SK-N-SH (cell line): ENCODE results near the gene BRD1. TPM values are rescaled to one million over a fixed set of nuclear protein-coding genes. Genes with fewer than 3 reads are reported as not detected.
A peak's percentile ranks its signal among the peaks of the same experiment; 100 is the strongest.
"Not testable (repeated sequence)": the region's sequence is repeated elsewhere in the genome, so short reads cannot be mapped to it uniquely, and the experiment has no call there.

Experiments
- CTCF ChIA-PET: fragments of 300-600, 350-600 bp; formaldehyde crosslinking; extraction: SDS; loops from one replicate; lab custom pipeline; 2021; lab: Yijun Ruan, JAX
- POLR2A ChIA-PET: fragments of 350-600 bp; sonication (Branson Sonifier 250); formaldehyde crosslinking; extraction: SDS; loops from one replicate; lab custom pipeline; 2020; ENCODE audit warnings: antibody characterized with exemption, inconsistent platforms; lab: Yijun Ruan, JAX
- DNase-seq: peaks from one replicate; pipeline ENCODE4 v3.0.0; 2012
- H2AFZ ChIP-seq: fragments of 200-600 bp; sonication (generic); 2 replicates; pipeline ENCODE4 v1.8.1; 2016; ENCODE audit warnings: antibody characterized with exemption, mild to moderate bottlenecking, low read depth
- H3F3A ChIP-seq: fragments of 200-600 bp; sonication (generic); replicated peaks from 2 replicates; pipeline ENCODE3; 2016; ENCODE audit warnings: antibody characterized with exemption, mild to moderate bottlenecking; ENCODE audit not compliant: insufficient read depth
- H3K27ac ChIP-seq, 2 experiments: fragments of 200-500 bp in 1 of 2; fragments of 200-600 bp in 1 of 2; sonication (Bioruptor generic) in 1 of 2; sonication (generic), shearing (Covaris generic) in 1 of 2; 2 replicates each; pipeline versions ENCODE4 v1.5.1 to v1.6.1; 2014 to 2016; ENCODE audit warnings: low read depth in 2 of 2, inconsistent platforms in 1 of 2, low read length in 1 of 2, mild to moderate bottlenecking in 1 of 2, mixed read lengths in 1 of 2
- H3K27me3 ChIP-seq: fragments of 200-600 bp; sonication (generic), shearing (Covaris generic); 2 replicates; pipeline ENCODE4 v1.6.1; 2016; ENCODE audit warnings: mixed run types; ENCODE audit not compliant: insufficient read depth
- H3K36me3 ChIP-seq, 2 experiments: fragments of 200-500 bp in 1 of 2; fragments of 200-600 bp in 1 of 2; sonication (Bioruptor generic) in 1 of 2; sonication (generic) in 1 of 2; replicated peaks in 1 of 2; 2 replicates each; pipeline versions ENCODE3 to v1.5.1; 2014 to 2016; ENCODE audit warnings: low read length in 1 of 2, mild to moderate bottlenecking in 1 of 2; ENCODE audit not compliant: insufficient read depth in 2 of 2, control insufficient read depth in 1 of 2
- H3K4me1 ChIP-seq, 2 experiments: fragments of 200-500 bp in 1 of 2; fragments of 200-600 bp in 1 of 2; sonication (Bioruptor generic) in 1 of 2; sonication (generic), shearing (Covaris generic) in 1 of 2; 2 replicates each; pipeline versions ENCODE4 v1.5.1 to v1.6.1; 2014 to 2016; ENCODE audit warnings: low read depth in 1 of 2, low read length in 1 of 2, mixed run types in 1 of 2; ENCODE audit not compliant: insufficient read depth in 2 of 2, control insufficient read depth in 1 of 2
- H3K4me2 ChIP-seq: fragments of 200-600 bp; sonication (generic), shearing (Covaris generic); 2 replicates; pipeline ENCODE4 v1.6.1; 2017; ENCODE audit warnings: mixed run types
- H3K4me3 ChIP-seq, 2 experiments: fragments of 200-500 bp in 1 of 2; fragments of 200-600 bp in 1 of 2; sonication (Bioruptor generic) in 1 of 2; sonication (generic), shearing (Covaris generic) in 1 of 2; 2 replicates each; pipeline versions ENCODE4 v1.5.1 to v1.8.1; 2014 to 2016; ENCODE audit warnings: low read depth in 2 of 2, inconsistent platforms in 1 of 2, low read length in 1 of 2, mild to moderate bottlenecking in 1 of 2, mixed read lengths in 1 of 2, moderate library complexity in 1 of 2
- H3K79me2 ChIP-seq: fragments of 200-600 bp; sonication (generic); 2 replicates; pipeline ENCODE4 v1.8.1; 2017; ENCODE audit warnings: mild to moderate bottlenecking; ENCODE audit not compliant: insufficient read depth
- H3K9ac ChIP-seq: fragments of 200-600 bp; sonication (generic); 2 replicates; pipeline ENCODE4 v1.6.1; 2017; ENCODE audit warnings: mixed run types
- H3K9me2 ChIP-seq: fragments of 200-600 bp; sonication (generic); 2 replicates; pipeline ENCODE4 v1.6.1; 2017; ENCODE audit warnings: mixed run types
- H3K9me3 ChIP-seq: fragments of 200-600 bp; sonication (generic); 2 replicates; pipeline ENCODE4 v1.6.1; 2017; ENCODE audit warnings: mixed run types, mild to moderate bottlenecking, moderate library complexity
- H4K20me1 ChIP-seq: fragments of 200-600 bp; sonication (generic); 2 replicates; pipeline ENCODE4 v1.6.1; 2017; ENCODE audit warnings: mild to moderate bottlenecking, mixed run types; ENCODE audit not compliant: insufficient read depth
- CHD2 ChIP-seq: fragments of 150-350 bp; IDR thresholded peaks from 2 replicates; pipeline ENCODE4 v1.6.1; 2018; ENCODE audit warnings: low read length; ENCODE audit not compliant: partially characterized antibody
- ELF1 ChIP-seq: IDR thresholded peaks from 2 replicates; pipeline ENCODE4 v1.4.0; 2012
- EZH2phosphoT487 ChIP-seq: fragments of 200-600 bp; sonication (generic); IDR thresholded peaks from 2 replicates; pipeline ENCODE4 v1.6.1; 2017; ENCODE audit warnings: low read depth, mixed run types, mild to moderate bottlenecking, antibody characterized with exemption, moderate library complexity, borderline replicate concordance
- FOSL2 ChIP-seq: IDR thresholded peaks from 2 replicates; pipeline ENCODE4 v1.4.0; 2012; ENCODE audit warnings: low read depth, mild to moderate bottlenecking, moderate library complexity, borderline replicate concordance
- FOXJ3 ChIP-seq: sonication (generic); formaldehyde crosslinking; IDR thresholded peaks from 2 replicates; pipeline ENCODE4 v1.5.1; 2020; ENCODE audit warnings: mild to moderate bottlenecking, missing genetic modification reagents
- FOXM1 ChIP-seq: IDR thresholded peaks from 2 replicates; pipeline ENCODE4 v1.4.0; 2012; ENCODE audit warnings: low read depth, mild to moderate bottlenecking
- GATA2 ChIP-seq: sonication (generic); formaldehyde crosslinking; IDR thresholded peaks from 2 replicates; pipeline ENCODE4 v1.5.0; 2020; ENCODE audit warnings: mild to moderate bottlenecking, missing genetic modification reagents
- JUND ChIP-seq: IDR thresholded peaks from 2 replicates; pipeline ENCODE4 v1.4.0; 2012
- MAX ChIP-seq: IDR thresholded peaks from 2 replicates; pipeline ENCODE4 v1.4.0; 2012; ENCODE audit warnings: low read depth
- MXI1 ChIP-seq: IDR thresholded peaks from 2 replicates; pipeline ENCODE4 v1.6.1; 2012; ENCODE audit warnings: mild to moderate bottlenecking, low read depth, low read length, improper control_type of control experiment
- NFIC ChIP-seq: IDR thresholded peaks from 2 replicates; pipeline ENCODE4 v1.4.0; 2012; ENCODE audit warnings: borderline replicate concordance
- NRF1 ChIP-seq: IDR thresholded peaks from 2 replicates; pipeline ENCODE4 v1.6.1; 2012; ENCODE audit warnings: low read depth, mild to moderate bottlenecking, low read length
- POLR2AphosphoS5 ChIP-seq: IDR thresholded peaks from 2 replicates; pipeline ENCODE4 v1.6.1; 2012; ENCODE audit warnings: low read depth, low read length
- RCOR1 ChIP-seq: fragments of 150-350 bp; IDR thresholded peaks from 2 replicates; pipeline ENCODE4 v1.6.1; 2017; ENCODE audit warnings: antibody characterized with exemption, low read length
- RFX5 ChIP-seq: IDR thresholded peaks from 2 replicates; pipeline ENCODE4 v1.6.1; 2012; ENCODE audit warnings: mild to moderate bottlenecking, improper control_type of control experiment, low read length
- SIN3A ChIP-seq: IDR thresholded peaks from 2 replicates; pipeline ENCODE4 v1.6.1; 2012; ENCODE audit warnings: low read depth, mild to moderate bottlenecking, low read length, moderate library complexity, borderline replicate concordance
- SMC3 ChIP-seq: IDR thresholded peaks from 2 replicates; pipeline ENCODE4 v1.6.1; 2012; ENCODE audit warnings: low read depth, low read length, improper control_type of control experiment
- TAF1 ChIP-seq: IDR thresholded peaks from 2 replicates; pipeline ENCODE4 v1.6.1; 2012; ENCODE audit warnings: low read depth, mild to moderate bottlenecking, low read length, moderate library complexity, borderline replicate concordance
- TCF12 ChIP-seq: IDR thresholded peaks from 2 replicates; pipeline ENCODE4 v1.4.0; 2012
- TEAD4 ChIP-seq: IDR thresholded peaks from 2 replicates; pipeline ENCODE4 v1.4.0; 2012; ENCODE audit warnings: mild to moderate bottlenecking, borderline replicate concordance; ENCODE audit not compliant: insufficient read depth
- USF2 ChIP-seq: fragments of 150-350 bp; IDR thresholded peaks from 2 replicates; pipeline ENCODE4 v1.6.1; 2017; ENCODE audit warnings: antibody characterized with exemption, low read length, low read depth, borderline replicate concordance
- YY1 ChIP-seq: IDR thresholded peaks from 2 replicates; pipeline ENCODE4 v1.4.0; 2012; ENCODE audit warnings: low read depth, mild to moderate bottlenecking
- WGBS: methylation state at CpG from one replicate; pipeline ENCODE4 v1.1.6; 2017; ENCODE audit warnings: low lambda C conversion rate; 5-methylcytosine and 5-hydroxymethylcytosine counted together
- polyA plus RNA-seq, 3 experiments: library from polyadenylated mRNA; depleted of rRNA; stranded (reverse); fragments of >200 nt; gene quantifications; 2 replicates each; pipeline ENCODE4 v1.2.3, GENCODE V29; 2012
- TF ChIP-seq, protein P1 (sequence below): IDR thresholded peaks from 2 replicates; pipeline ENCODE4; 2012

BRD1 gene
- polyA plus RNA-seq, 1 of the 3 experiments (the other 2 are of a cell fraction), result 10.3 TPM

- Histone ChIP-seq H3K27me3 (no peaks in the 10 kb centered on the region), H3K79me2 (no peaks in the 10 kb centered on the region), H3K9me2 (no peaks in the 10 kb centered on the region), H3K9me3 (peaks cover 7% of the 10 kb centered on the region; the same call in 1 of the 2 replicates), H4K20me1 (no peaks in the 10 kb centered on the region), H3F3A (no peaks in the 10 kb centered on the region), H3K4me1 (peaks cover 0 to 2% of the 10 kb centered on the region in 2 experiments; a peak in 1 of 4 replicates), H3K27ac (no peak overlapping the region), H3K36me3 (no peaks in the 10 kb centered on the region), H2AFZ (no peak overlapping the region), H3K4me3 (no peak overlapping the region), H3K9ac (no peak overlapping the region), H3K4me2 (no peak overlapping the region)
- DNase-seq, result peak; percentile 25
- WGBS, result 61% methylated on average over 4 of the region's 13 CpGs
- ChIA-PET CTCF (interaction anchor here (1.1 kb wide), 1 partner anchor 11 kb away, joined by 3 read pairs; no protein-coding TSS in a partner anchor), POLR2A (no interaction called here)
- TF ChIP-seq, protein P1, sequence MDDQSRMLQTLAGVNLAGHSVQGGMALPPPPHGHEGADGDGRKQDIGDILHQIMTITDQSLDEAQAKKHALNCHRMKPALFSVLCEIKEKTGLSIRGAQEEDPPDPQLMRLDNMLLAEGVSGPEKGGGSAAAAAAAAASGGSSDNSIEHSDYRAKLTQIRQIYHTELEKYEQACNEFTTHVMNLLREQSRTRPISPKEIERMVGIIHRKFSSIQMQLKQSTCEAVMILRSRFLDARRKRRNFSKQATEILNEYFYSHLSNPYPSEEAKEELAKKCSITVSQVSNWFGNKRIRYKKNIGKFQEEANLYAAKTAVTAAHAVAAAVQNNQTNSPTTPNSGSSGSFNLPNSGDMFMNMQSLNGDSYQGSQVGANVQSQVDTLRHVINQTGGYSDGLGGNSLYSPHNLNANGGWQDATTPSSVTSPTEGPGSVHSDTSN, result no peak
- TF ChIP-seq SIN3A (no peak), NRF1 (no peak), GATA2 (CRISPR knock-in tag) (no peak), ELF1 (no peak), USF2 (no peak)
Measured at GRCh38 chr22:49763696-49764095, 64.0 kb downstream of the BRD1 start.

- Histone ChIP-seq H3K9me2 (no peaks in the 10 kb centered on the region), H3K4me2 (no peak overlapping the region), H4K20me1 (no peaks in the 10 kb centered on the region), H3K36me3 (no peaks in the 10 kb centered on the region), H3K4me1 (no peaks in the 10 kb centered on the region), H3K4me3 (no peak overlapping the region), H3K9ac (no peak overlapping the region), H3K79me2 (no peaks in the 10 kb centered on the region), H3K9me3 (peaks cover 7% of the 10 kb centered on the region; the same call in 1 of the 2 replicates), H3K27ac (no peak overlapping the region), H3F3A (no peaks in the 10 kb centered on the region), H2AFZ (no peak overlapping the region), H3K27me3 (no peaks in the 10 kb centered on the region)
- no peak for DNase-seq
- ChIA-PET CTCF (interaction anchor here (0.6 to 1.2 kb wide), 4 partner anchors 11 to 317 kb away, joined by 3 to 4 read pairs (median 3); no protein-coding TSS in a partner anchor), POLR2A (no interaction called here)
- WGBS, result 61% methylated on average over 13 of the region's 13 CpGs
- TF ChIP-seq MAX (no peak), FOXM1 (no peak), FOXJ3 (CRISPR knock-in tag) (no peak), RCOR1 (no peak), RFX5 (no peak), YY1 (no peak), JUND (no peak), FOSL2 (no peak), TEAD4 (no peak), SMC3 (no peak), ELF1 (no peak), CHD2 (no peak), MXI1 (no peak), POLR2AphosphoS5 (no peak), TAF1 (no peak), NFIC (no peak), EZH2phosphoT487 (no peak), TCF12 (no peak)
Measured at GRCh38 chr22:49763138-49763537, 64.5 kb downstream of the BRD1 start.

DNA sequence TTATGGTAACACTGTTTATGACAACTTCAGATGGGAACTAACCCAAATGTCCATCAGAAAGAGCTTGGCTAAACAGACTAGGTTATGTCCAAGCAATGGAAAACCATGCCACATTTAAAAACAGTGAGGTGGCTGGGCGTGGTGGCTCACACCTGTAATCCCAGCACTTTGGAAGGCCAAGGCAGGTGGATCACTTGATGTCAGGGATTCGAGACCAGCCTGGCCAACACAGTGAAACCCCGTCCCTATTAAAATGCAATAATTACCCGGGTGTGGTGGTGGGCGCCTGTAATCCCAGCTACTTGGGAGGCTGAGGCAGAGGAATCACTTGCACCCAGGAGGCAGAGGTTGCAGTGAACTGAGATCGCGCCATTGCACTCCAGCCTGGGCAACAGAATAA lies 65.1 kb downstream of the BRD1 start:
- H3F3A ChIP-seq, H3K27me3 ChIP-seq, H3K4me1 ChIP-seq, H3K9me3 ChIP-seq, H3K4me2 ChIP-seq, H3K36me3 ChIP-seq, H3K79me2 ChIP-seq, H3K9me2 ChIP-seq, H4K20me1 ChIP-seq, H2AFZ ChIP-seq, H3K9ac ChIP-seq, DNase-seq, POLR2A ChIA-PET, H3K4me3 ChIP-seq, H3K27ac ChIP-seq: not testable (repeated sequence)
- CTCF ChIA-PET, result interaction anchor here (0.6 to 1.2 kb wide), 4 partner anchors 93 to 317 kb away, joined by 3 to 4 read pairs (median 3); no protein-coding TSS in a partner anchor
- 58% methylated on average over 7 of the region's 7 CpGs for WGBS
